Stimulated activated CD4-positive, alpha-beta T cell treated with anti-CD3 and anti-CD28 coated beads, Interleukin-15, amount 100 ng/mL, for 48 hours (primary cell): ENCODE data around the gene TAF11L6.
"Not testable (repeated sequence)": the region's sequence is repeated elsewhere in the genome, so short reads cannot be mapped to it uniquely, and the experiment has no call there.

Source experiments
- DNase-seq, 2 donors: peaks; one replicate each; pipeline ENCODE4 v3.0.0-alpha.2; 2020; ENCODE audit warnings: low read depth in 2 of 2

The TAF11L6 gene

DNA sequence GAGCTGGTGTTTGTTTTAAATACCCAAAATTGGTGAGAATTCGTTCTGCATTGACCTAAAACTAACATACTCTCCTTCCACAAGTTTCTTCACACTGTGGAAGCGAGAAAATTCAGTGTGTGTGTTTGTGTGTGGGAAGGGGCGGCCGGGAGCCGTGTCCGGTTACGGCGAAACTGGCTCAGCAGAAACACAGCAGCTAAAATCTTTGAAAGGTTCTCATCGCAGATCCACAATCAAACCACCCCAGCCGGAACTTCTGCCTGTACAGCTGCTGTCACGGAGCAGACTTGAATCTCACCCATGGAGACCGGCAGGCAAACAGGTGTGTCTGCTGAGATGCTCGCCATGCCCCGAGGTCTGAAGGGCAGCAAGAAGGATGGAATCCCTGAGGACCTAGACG is at the start of gene TAF11L6:
Gene TAF11L6 (plus strand): TSS at position 301 of the 400 bp plus-strand sequence.
- not testable (repeated sequence) for DNase-seq

DNA sequence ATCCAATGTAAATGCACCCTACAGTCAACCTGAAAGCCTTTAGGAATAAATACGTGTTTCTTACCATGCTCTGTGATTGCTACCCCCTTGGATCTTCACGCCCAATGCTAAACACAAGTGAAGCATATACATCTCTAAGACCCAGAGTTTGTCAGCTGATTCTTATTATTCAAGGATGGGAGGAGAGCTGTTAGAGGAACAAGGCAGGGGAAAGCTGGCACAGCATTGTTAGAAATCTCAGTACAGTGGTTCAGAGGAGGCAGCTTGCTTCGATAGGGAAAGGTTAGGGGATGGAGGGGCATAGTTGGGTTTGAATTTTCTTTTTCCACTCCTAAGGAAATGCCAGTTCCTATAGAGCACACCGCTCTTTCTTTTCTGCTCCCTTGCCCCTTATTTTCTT is 47.1 kb upstream of the TAF11L6 start:
- DNase-seq, result no peak

DNA sequence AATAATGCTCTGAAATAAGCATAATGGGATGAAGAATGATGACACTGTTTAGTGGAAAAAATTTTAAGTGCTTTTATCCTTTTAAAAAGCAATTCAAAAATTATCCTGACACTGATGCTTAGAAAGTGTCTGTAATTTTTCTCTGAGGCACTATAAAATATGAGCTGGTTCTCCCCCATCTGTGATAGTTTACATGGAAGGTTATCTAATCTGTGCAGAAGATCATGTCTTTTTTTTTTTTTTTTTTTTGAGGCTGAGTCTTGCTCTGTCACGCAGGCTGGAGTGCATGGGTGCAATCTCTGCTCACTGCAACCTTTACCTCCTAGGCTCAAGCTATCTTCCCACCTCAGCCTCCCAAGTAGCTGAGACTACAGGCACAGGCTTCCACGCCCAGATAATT is 45.7 kb upstream of the TAF11L6 start:
- DNase-seq, result no peak

DNA sequence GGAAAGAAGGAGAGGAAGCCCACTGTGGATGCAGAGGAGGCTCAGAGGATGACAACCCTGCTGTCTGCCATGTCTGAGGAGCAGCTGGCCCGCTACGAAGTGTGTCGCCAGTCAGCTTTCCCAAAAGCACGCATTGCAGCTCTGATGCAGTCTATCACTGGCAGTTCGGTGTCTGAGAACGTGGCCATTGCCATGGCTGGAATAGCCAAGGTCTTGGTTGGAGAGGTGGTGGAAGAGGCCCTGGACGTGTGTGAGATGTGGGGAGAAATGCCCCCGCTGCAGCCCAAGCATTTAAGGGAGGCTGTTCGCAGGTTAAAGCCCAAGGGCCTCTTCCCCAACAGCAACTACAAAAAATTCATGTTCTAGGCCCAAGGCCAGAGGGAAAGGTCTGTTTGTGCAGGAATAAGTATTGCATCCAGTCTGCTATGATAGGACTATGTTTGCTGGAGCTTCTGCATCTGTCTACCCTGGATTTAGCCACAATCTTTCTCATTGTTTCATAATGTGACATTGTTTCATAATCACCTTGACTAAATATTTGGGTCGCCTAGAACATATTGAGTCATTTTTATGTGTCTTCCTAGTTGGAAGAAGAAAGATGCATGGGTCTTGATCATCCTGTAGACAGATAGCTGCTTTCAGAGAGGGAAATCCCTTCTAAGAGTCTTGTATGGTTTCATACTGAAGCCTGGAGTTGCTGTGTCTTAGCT is 41.9 kb upstream of the TAF11L6 start:
- DNase-seq, result not testable (repeated sequence)

DNA sequence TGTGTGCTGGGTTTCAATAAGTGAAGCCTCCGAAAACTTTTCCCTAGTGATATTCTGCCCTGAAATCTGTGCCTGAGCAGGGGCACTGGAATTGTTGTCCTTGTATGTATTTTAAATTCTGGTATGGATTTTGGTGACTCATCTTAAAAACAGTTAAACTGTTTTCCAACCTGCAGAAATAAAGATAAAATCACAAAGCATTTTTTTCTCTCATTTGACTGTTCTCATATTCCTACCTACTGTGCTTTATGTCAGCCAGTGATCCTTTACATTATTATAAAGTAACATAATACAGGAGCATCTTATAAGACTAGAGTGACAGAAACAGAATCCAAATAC is 41.3 kb upstream of the TAF11L6 start:
- DNase-seq, result no peak

DNA sequence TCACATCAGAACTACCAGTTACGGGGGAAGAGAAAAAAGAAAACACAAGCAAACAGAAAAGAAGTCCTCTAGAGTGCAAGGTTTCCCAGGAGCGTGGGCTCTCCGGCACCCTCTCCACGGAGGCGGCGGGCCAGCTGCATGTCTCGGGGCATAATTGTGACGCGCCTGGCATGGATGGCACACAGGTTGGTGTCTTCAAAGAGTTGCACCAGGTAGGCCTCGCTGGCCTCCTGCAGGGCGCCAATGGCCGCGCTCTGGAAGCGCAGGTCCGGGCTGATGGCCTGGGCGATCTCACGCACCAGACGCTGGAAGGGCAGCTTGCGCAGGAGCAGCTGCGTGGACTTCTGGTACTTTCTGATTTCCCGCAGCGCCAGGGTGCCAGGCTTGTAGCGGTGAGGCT is 37.2 kb upstream of the TAF11L6 start:
- not testable (repeated sequence) for DNase-seq

DNA sequence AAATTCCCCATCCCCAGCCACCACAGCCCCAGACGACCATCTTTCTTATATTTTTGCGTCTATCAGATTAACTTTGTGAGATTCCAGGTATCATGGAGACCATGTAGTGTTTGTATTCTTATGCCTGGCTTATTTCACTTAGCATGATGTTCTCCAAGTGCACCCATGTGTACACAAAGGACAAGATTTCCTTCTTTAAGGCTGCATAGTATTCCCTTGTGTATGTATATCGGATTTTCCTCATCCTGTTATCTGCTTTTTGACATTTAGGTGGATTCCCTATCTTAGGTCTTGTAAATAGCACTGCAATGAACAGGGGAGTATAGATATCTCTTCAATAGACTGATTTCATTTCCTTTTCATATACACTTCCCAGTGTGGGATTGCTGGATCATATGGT is 35.7 kb upstream of the TAF11L6 start:
- no peak for DNase-seq

DNA sequence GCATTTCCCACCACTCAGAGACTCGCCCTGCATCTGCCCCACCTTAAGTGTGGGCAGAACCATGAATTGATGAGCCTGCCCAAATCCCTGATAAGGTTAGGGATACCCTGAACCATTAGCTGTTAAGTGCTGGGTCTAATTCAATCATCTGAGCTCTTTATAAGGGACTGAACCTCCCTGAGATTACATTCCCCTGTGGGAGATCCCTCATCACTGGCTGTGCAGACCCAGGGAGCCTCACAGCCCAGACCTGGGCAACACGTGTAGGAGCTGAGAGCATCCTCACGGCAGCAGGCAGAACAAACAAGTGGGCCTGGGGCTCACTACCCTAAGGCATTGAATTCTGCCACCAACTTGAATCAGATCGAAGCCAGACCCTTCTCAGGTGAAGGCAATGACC is 31.0 kb upstream of the TAF11L6 start:
- no peak for DNase-seq

DNA sequence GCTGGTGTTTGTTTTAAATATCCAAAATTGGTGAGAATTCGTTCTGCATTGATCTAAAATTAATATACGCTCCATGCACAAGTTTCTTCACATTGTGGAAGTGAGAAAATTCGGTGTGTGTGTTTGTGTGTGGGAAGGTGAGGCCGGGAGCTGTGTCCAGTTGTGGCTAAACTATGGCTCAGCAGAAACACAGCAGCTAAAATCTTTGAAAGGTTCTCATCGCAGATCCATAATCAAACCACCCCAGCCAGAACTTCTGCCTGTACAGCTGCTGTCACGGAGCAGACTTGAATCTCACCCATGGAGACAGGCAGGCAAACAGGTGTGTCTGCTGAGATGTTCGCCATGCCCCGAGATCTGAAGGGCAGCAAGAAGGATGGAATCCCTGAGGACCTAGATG is 30.5 kb upstream of the TAF11L6 start, which contains the start of gene TAF11L2:
Gene TAF11L2 (plus strand): TSS at position 301 of the 400 bp plus-strand sequence.
- not testable (repeated sequence) for DNase-seq

DNA sequence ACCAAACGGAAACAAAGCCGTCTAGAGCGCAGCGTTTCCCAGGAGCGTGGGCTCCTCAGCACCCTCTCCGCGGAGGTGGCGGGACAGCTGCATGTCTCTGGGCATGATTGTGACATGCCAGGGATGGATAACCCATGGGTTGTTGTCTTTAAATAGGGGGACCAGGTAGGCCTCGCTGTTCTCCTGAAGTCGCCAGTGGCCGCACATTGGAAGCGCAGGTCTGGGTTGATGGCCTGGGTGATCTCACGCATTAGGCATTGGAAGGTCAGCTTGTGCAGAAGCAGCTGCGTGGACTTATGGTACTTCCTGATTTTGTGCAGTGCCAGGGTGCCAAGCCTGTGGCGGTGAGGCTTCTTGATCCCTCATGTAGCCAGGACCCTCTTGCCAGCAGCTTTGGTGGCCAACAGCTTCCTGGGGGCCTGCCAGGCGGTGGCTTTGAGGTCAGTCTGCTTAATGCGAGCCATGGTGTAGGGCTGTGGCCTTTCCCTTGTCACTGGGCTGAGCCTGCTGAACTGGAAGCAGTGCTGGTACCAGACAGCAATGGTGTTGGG is 16.6 kb upstream of the TAF11L6 start:
- DNase-seq, result no peak

DNA sequence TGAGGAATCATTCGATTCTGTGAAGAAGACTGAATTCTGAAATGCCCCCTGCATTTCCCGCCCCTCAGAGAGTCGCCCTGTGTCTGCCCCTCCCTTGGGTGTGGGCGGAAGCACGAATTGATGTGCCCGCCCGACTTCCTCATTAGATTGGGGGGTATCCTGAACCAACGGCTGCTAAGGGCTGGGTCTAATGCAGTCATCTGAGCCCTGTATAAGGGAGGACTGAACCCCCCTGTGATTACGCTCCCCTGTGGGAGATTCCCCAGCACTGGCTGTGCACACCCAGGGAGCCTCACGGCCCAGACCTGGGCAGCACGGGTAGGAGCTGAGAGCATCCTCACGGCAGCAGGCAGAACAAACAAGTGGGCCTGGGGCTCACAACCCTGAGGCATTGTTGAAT is 10.9 kb upstream of the TAF11L6 start:
- DNase-seq, result not testable (repeated sequence)

DNA sequence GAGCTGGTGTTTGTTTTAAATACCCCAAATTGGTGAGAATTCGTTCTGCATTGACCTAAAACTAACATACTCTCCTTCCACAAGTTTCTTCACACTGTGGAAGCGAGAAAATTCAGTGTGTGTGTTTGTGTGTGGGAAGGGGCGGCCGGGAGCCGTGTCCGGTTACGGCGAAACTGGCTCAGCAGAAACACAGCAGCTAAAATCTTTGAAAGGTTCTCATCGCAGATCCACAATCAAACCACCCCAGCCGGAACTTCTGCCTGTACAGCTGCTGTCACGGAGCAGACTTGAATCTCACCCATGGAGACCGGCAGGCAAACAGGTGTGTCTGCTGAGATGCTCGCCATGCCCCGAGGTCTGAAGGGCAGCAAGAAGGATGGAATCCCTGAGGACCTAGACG is 10.4 kb upstream of the TAF11L6 start, which contains the start of gene TAF11L3:
Gene TAF11L3 (plus strand): TSS at position 301 of the 400 bp plus-strand sequence.
- not testable (repeated sequence) for DNase-seq

DNA sequence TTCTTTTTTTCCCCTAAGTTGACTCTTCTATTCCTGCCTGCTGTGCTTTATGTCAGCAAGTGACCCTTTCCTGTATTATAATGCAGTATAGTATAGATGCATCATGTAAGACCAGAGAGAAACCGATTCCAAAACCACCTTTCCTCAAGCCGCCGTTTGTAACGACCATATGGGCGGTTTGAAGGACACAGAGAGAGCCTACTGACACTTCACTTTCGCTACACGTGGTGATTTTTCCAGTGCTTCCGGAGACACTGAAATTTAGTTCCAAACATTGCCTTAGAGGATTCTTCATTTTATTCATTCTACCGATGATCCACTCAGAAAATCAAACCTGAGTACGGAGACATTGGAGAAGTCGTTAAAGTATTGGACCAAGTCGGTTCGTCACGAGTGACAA is 9.0 kb upstream of the TAF11L6 start:
- DNase-seq, result not testable (repeated sequence)

DNA sequence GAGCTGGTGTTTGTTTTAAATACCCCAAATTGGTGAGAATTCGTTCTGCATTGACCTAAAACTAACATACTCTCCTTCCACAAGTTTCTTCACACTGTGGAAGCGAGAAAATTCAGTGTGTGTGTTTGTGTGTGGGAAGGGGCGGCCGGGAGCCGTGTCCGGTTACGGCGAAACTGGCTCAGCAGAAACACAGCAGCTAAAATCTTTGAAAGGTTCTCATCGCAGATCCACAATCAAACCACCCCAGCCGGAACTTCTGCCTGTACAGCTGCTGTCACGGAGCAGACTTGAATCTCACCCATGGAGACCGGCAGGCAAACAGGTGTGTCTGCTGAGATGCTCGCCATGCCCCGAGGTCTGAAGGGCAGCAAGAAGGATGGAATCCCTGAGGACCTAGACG is 7.0 kb upstream of the TAF11L6 start, which contains the start of gene TAF11L4:
Gene TAF11L4 (plus strand): TSS at position 301 of the 400 bp plus-strand sequence.
- not testable (repeated sequence) for DNase-seq

DNA sequence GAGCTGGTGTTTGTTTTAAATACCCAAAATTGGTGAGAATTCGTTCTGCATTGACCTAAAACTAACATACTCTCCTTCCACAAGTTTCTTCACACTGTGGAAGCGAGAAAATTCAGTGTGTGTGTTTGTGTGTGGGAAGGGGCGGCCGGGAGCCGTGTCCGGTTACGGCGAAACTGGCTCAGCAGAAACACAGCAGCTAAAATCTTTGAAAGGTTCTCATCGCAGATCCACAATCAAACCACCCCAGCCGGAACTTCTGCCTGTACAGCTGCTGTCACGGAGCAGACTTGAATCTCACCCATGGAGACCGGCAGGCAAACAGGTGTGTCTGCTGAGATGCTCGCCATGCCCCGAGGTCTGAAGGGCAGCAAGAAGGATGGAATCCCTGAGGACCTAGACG is 3.5 kb upstream of the TAF11L6 start, which contains the start of gene TAF11L5:
Gene TAF11L5 (plus strand): TSS at position 301 of the 400 bp plus-strand sequence.
- DNase-seq, result not testable (repeated sequence)

DNA sequence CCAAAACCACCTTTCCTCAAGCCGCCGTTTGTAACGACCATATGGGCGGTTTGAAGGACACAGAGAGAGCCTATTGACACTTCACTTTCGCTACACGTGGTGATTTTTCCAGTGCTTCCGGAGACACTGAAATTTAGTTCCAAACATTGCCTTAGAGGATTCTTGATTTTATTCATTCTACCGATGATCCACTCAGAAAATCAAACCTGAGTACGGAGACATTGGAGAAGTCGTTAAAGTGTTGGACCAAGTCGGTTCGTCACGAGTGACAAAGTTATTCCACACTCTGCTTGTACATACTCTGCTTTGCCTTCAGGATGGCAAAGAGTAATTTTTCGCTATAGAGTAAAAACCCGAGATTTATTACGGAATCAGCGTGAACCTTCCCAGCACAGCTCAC is 2.0 kb upstream of the TAF11L6 start:
- DNase-seq, result not testable (repeated sequence)
